ENCODE results near the gene SYNE1. TPM values are rescaled to one million over a fixed set of nuclear protein-coding genes. Genes with fewer than 3 reads are reported as not detected.

The SYNE1 gene
- total RNA-seq, 1 donor from 2014 or later: 26.6 TPM

DNA sequence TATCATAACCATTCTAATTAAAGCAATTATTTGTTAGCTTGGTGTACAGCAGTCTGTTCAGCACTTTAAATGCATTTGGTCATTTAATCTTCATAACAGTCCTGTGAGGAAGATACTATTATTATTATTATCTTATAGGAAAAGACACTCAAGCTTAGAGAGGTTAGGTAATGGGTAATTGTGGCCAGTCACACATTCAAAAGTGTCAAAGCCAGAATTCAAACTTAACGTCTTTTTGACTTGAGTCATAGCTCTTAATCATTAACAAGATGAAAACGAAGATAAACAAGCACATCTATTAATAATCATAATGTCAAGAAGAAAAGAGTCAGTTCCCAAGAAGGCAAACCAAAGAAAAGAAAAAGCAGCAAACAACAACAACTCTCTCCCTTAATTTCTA lies 251.0 kb downstream of the SYNE1 start:
- H3K4me3 Mint-ChIP-seq: no peak overlapping the region
- no peak for DNase-seq (ENCODE audit: extremely low spot score, unreplicated experiment)
- H3K9me3 Mint-ChIP-seq: no peaks in the 10 kb centered on the region
- H3K4me1 Mint-ChIP-seq (ENCODE audit: unreplicated experiment): peaks cover 6% of the 10 kb centered on the region
- H3K27ac Mint-ChIP-seq: no peak overlapping the region
- no peaks in the 10 kb centered on the region for H3K36me3 Mint-ChIP-seq
- H3K27me3 Mint-ChIP-seq: no peaks in the 10 kb centered on the region
- TF ChIP-seq, protein P1, sequence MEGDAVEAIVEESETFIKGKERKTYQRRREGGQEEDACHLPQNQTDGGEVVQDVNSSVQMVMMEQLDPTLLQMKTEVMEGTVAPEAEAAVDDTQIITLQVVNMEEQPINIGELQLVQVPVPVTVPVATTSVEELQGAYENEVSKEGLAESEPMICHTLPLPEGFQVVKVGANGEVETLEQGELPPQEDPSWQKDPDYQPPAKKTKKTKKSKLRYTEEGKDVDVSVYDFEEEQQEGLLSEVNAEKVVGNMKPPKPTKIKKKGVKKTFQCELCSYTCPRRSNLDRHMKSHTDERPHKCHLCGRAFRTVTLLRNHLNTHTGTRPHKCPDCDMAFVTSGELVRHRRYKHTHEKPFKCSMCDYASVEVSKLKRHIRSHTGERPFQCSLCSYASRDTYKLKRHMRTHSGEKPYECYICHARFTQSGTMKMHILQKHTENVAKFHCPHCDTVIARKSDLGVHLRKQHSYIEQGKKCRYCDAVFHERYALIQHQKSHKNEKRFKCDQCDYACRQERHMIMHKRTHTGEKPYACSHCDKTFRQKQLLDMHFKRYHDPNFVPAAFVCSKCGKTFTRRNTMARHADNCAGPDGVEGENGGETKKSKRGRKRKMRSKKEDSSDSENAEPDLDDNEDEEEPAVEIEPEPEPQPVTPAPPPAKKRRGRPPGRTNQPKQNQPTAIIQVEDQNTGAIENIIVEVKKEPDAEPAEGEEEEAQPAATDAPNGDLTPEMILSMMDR (conservative IDR thresholded peaks at IDR 0.05): no peak

DNA sequence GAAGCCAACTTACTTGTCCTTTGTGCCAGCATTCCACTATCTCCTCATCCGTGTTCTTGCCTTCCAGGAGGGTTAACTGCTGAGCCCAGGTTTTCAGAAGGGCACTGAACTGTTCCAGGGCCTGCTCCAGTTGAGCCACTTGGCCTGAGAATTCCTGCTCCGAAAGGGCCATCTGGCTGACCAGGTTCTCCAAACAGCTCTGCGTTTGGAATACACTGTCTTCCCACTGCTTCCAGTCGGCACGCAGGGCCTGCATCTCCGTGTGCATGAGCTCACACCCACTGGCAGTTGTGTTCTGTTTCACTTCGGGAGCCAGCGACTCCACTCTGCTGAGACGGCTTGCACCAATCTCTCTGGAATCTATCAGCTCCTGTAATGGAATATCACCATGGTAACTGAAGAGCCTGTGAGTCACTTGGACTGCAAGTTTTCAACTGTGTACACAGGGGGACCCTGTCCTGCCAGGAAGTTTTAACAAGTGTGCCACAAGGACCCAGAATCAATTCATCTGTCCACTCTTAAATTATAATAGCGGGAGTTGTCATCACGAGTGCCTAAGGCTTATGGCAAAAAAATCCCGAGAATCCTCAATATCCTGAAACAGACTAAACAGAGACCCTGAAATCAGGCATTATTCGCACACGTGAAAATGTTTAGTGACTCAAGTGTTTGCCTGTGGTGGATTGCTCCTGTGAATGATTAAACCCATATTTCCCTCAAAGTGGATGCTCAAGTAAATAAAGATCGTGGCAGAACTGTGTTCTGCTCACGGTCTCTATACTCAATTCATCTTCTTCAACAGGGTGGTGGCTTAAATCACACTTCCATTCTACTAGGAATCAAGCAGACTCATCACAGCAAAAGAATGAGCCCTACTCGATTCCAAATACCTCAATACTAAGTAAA lies 255.9 kb downstream of the SYNE1 start:
- no peaks in the 10 kb centered on the region for H3K9me3 Mint-ChIP-seq
- H3K27ac Mint-ChIP-seq: peak overlapping the region; percentile 94
- TF ChIP-seq, protein P1 (conservative IDR thresholded peaks at IDR 0.05): no peak
- H3K36me3 Mint-ChIP-seq: peaks cover under 1% of the 10 kb centered on the region
- peak overlapping the region; percentile 90 for H3K4me3 Mint-ChIP-seq
- H3K4me1 Mint-ChIP-seq (ENCODE audit: unreplicated experiment): peaks cover 25% of the 10 kb centered on the region
- DNase-seq (ENCODE audit: extremely low spot score, unreplicated experiment): no peak
- H3K27me3 Mint-ChIP-seq: no peaks in the 10 kb centered on the region

DNA sequence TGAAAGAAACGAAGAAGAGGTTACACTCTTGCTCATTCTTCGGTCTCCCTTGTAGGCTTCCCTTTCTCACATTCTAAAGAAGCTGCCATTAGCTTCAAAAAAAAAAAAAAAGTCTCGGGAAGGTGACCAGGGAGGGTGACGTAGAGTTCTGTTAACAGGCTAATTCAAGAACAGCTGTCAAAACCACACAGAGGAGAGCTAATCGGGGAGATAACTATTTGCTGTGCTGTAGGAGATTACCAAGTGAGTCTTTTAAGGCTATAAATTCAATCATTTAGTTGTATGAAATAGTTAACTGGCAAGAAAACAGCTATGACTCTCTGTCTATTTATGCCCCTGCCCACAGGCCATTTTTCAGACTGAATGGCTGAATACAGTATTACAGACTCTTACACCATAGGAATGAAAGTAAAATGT lies 256.8 kb downstream of the SYNE1 start:
- TF ChIP-seq, protein P1 (conservative IDR thresholded peaks at IDR 0.05): no peak
- Mint-ChIP-seq H3K36me3 (peaks cover 4% of the 10 kb centered on the region), H3K4me3 (peak overlapping the region; percentile 90), H3K27me3 (no peaks in the 10 kb centered on the region), H3K27ac (peak overlapping the region; percentile 94), H3K9me3 (no peaks in the 10 kb centered on the region), H3K4me1 (ENCODE audit: unreplicated experiment) (peaks cover 25% of the 10 kb centered on the region)
- no peak for DNase-seq (ENCODE audit: extremely low spot score, unreplicated experiment)

DNA sequence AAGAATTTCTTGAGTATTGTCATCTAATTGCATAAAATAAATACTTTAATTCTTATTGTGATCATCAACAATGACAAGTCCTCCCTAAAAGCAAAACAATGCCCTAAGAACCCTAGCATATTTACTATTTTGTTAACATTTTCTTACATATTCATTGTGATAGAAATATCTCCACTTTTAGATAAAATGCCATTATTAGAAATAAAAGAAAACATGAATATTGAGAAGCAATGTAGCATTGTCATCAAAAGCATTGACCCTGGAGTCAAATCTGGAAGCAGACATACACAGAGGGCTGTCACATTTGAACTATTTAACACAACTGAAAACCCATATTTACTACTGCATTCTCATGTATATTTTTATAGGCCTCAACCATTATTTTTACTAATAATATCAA lies 257.7 kb downstream of the SYNE1 start:
- H3K4me3 Mint-ChIP-seq: peak overlapping the region; percentile 90
- no peak for DNase-seq (ENCODE audit: extremely low spot score, unreplicated experiment)

DNA sequence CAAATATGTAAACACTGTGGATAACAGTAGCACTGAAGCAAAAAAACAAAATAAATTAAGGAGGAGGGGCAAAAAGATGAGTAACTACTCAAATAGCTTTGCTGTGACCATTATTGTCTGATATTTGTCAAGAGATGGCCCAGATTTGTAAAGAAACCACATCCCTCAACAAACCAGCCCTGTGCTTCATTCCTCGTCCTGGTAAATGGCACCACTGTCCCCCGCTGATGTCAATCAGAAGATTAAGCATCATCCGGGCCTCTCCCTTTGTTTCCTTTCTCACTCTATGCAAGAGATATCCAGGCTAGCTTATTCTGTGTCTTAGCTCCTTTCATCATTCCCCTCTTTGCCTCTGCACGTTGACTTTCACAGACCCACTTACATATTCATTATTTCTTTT lies 259.0 kb downstream of the SYNE1 start:
- no peaks in the 10 kb centered on the region for H3K9me3 Mint-ChIP-seq
- H3K27ac Mint-ChIP-seq: no peak overlapping the region
- no peaks in the 10 kb centered on the region for H3K27me3 Mint-ChIP-seq

More for the DNA sequence above, 257.7 kb downstream of the SYNE1 start:
- no peaks in the 10 kb centered on the region for H3K27me3 Mint-ChIP-seq
- peaks cover 4% of the 10 kb centered on the region for H3K36me3 Mint-ChIP-seq
- no peaks in the 10 kb centered on the region for H3K9me3 Mint-ChIP-seq
- peaks cover 25% of the 10 kb centered on the region for H3K4me1 Mint-ChIP-seq (ENCODE audit: unreplicated experiment)
- H3K27ac Mint-ChIP-seq: no peak overlapping the region
- TF ChIP-seq, protein P1 (conservative IDR thresholded peaks at IDR 0.05): no peak

More for the DNA sequence above, 259.0 kb downstream of the SYNE1 start:
- Mint-ChIP-seq H3K36me3 (peaks cover 4% of the 10 kb centered on the region), H3K4me1 (ENCODE audit: unreplicated experiment) (peaks cover 25% of the 10 kb centered on the region), H3K4me3 (peak overlapping the region; percentile 8)
- TF ChIP-seq, protein P1 (conservative IDR thresholded peaks at IDR 0.05): no peak
- no peak for DNase-seq (ENCODE audit: extremely low spot score, unreplicated experiment)

Measured in type B pancreatic cell (in vitro differentiated cells).